HUES6 (cell line): ENCODE data around the gene PRM2.
A peak's percentile ranks its signal among the peaks of the same experiment; 100 is the strongest.
"Not testable (repeated sequence)": the region's sequence is repeated elsewhere in the genome, so short reads cannot be mapped to it uniquely, and the experiment has no call there.

ENCODE experiments used
- H3K27ac ChIP-seq: 2 replicates; pipeline ENCODE4 v1.7.0; 2013; ENCODE audit warnings: low read depth, mild to moderate bottlenecking, low read length, inconsistent platforms
- H3K27me3 ChIP-seq: 2 replicates; pipeline ENCODE4 v1.6.1; 2013; ENCODE audit warnings: low read length; ENCODE audit not compliant: control insufficient read depth, insufficient read depth
- H3K36me3 ChIP-seq: 2 replicates; pipeline ENCODE4 v1.6.1; 2013; ENCODE audit warnings: low read length; ENCODE audit not compliant: control insufficient read depth, insufficient read depth
- H3K4me1 ChIP-seq: 2 replicates; pipeline ENCODE4 v1.6.1; 2013; ENCODE audit warnings: low read length; ENCODE audit not compliant: control insufficient read depth, insufficient read depth
- H3K4me3 ChIP-seq: 2 replicates; pipeline ENCODE4 v1.5.1; 2013; ENCODE audit warnings: low read depth, low read length
- H3K9ac ChIP-seq: one replicate; pipeline ENCODE4 v1.6.1; 2013; ENCODE audit warnings: mild to moderate bottlenecking, low read length
- H3K9me3 ChIP-seq: 2 replicates; pipeline ENCODE4 v1.6.1; 2013; ENCODE audit warnings: low read depth, low read length; ENCODE audit not compliant: control insufficient read depth, insufficient read depth

Gene PRM2

GRCh38 chr16:11306381-11306780, 30.1 kb upstream of the PRM2 start:
- Histone ChIP-seq H3K4me1 (peaks cover 22% of the 10 kb centered on the region; the same call in 1 of the 2 replicates), H3K4me3 (no peak overlapping the region), H3K27ac (peak overlapping the region; percentile 29; the same call in 1 of the 2 replicates), H3K27me3 (no peaks in the 10 kb centered on the region), H3K9ac (peak overlapping the region; percentile 20), H3K36me3 (no peaks in the 10 kb centered on the region), H3K9me3 (no peaks in the 10 kb centered on the region)

DNA sequence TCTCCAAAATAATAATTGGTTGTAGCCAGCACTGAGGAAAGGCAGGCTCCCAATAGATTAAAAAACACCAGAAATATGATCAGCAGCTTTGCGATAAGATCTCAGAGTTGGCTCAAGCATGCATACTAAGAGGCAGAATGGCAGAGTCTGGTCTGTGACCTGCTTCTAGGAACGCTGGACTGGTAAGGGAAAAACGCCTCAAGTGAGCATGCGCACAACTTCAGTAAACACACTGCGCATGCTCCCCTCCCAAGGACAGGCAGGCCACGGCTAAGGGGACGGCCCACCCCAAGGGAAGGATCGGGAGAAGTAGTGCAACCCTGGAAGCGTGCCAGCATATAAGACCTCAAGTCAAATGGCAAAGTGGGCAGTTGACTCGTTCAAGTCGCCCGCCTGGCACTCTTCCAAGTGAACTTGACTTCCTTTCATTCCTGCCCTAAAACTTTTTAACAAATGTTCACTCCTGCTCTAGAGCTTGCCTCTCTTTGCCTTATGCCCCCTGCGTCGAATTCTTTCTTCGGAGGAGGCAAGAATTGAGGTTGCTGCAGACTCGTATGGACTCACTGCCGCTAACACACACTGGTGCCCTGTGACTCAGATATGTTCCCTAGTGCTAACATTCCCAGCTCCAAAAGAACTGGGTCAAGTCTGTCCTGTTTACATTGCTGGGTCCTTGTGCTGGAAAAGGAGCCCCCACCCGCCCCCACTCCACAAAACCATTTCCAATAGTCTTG, 27.3 kb upstream of the PRM2 start:
- Histone ChIP-seq H3K27ac (no peak overlapping the region), H3K4me3 (no peak overlapping the region)

DNA sequence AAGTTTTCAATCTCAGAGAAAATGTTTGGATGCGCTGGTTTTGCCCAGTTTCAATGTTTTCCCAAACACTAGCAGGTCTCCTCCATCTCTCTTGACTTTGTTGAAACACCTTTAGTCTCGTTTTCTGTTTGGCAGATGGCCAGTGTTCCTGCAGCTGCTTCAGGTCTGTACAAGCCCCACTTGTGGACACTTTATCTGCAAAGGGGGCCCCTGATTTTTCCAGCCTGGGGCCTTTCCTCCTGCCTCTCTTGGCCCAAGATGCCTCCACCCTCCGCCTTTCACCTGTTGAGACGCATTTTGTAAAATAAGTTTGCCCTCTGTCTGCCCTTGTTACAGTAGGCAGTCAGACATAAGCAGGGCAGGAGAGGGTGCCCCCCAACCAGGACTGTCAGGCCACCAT, 26.7 kb upstream of the PRM2 start:
- no peak overlapping the region for H3K4me3 ChIP-seq
- no peaks in the 10 kb centered on the region for H3K27me3 ChIP-seq
- H3K9me3 ChIP-seq, result no peaks in the 10 kb centered on the region
- H3K9ac ChIP-seq, result no peak overlapping the region
- H3K4me1 ChIP-seq, result peaks cover 10% of the 10 kb centered on the region
- H3K36me3 ChIP-seq, result no peaks in the 10 kb centered on the region
- H3K27ac ChIP-seq, result no peak overlapping the region

More for the DNA sequence above, 27.3 kb upstream of the PRM2 start:
- no peak overlapping the region for H3K9ac ChIP-seq
- peaks cover 12% of the 10 kb centered on the region; the same call in 1 of the 2 replicates for H3K4me1 ChIP-seq
- H3K9me3 ChIP-seq, result no peaks in the 10 kb centered on the region
- H3K36me3 ChIP-seq, result no peaks in the 10 kb centered on the region
- no peaks in the 10 kb centered on the region for H3K27me3 ChIP-seq

DNA sequence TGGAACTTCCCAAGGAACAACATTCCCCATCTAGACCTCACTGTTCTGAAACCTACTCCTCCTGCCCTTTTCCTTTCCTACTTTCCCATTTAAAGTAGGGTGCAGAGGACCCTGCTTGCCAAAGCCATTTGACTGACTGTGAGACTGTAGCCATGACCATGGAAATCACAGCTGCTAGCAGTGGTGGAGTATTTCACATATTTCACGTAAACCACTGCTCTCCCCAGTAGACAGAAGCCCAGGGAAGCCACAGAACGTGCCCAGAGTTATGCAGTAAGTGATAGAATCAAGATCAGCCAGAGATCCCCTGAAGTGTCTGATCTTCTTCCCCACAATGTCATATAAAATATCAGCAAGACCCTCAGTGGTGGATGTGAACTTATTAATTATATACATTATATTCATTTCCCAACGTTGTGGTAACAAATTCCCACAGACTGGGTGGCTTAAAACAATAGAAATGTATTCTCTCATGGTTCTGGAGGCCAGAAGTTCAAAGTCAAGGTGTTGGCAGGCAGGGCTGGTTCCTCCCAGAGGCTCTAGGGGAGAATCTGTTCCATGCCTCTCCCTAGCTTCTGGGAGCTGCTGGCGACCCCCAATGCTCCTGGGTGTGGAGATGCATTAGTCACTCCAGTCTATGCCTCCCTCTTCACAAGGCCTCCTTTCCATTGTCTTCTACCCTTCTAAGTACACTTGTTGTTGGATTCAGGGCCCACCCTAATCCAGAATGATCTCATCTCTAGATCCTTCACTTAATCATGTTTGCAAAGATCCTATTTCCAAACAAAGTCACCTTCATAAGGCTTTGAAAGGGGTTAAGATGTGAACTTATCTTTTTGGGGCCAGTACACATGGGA, 25.6 kb upstream of the PRM2 start:
- Histone ChIP-seq H3K27ac (no peak overlapping the region), H3K4me1 (peaks cover 20% of the 10 kb centered on the region)

GRCh38 chr16:11300560-11300892, 24.2 kb upstream of the PRM2 start:
- no peaks in the 10 kb centered on the region for H3K27me3 ChIP-seq
- no peak overlapping the region for H3K4me3 ChIP-seq
- H3K36me3 ChIP-seq, result no peaks in the 10 kb centered on the region
- H3K9ac ChIP-seq, result no peak overlapping the region
- H3K4me1 ChIP-seq, result peaks cover 21% of the 10 kb centered on the region
- no peaks in the 10 kb centered on the region for H3K9me3 ChIP-seq
- no peak overlapping the region for H3K27ac ChIP-seq

More for the DNA sequence above, 25.6 kb upstream of the PRM2 start:
- Histone ChIP-seq H3K9me3 (no peaks in the 10 kb centered on the region), H3K27me3 (no peaks in the 10 kb centered on the region), H3K36me3 (no peaks in the 10 kb centered on the region), H3K4me3 (no peak overlapping the region), H3K9ac (no peak overlapping the region)

DNA sequence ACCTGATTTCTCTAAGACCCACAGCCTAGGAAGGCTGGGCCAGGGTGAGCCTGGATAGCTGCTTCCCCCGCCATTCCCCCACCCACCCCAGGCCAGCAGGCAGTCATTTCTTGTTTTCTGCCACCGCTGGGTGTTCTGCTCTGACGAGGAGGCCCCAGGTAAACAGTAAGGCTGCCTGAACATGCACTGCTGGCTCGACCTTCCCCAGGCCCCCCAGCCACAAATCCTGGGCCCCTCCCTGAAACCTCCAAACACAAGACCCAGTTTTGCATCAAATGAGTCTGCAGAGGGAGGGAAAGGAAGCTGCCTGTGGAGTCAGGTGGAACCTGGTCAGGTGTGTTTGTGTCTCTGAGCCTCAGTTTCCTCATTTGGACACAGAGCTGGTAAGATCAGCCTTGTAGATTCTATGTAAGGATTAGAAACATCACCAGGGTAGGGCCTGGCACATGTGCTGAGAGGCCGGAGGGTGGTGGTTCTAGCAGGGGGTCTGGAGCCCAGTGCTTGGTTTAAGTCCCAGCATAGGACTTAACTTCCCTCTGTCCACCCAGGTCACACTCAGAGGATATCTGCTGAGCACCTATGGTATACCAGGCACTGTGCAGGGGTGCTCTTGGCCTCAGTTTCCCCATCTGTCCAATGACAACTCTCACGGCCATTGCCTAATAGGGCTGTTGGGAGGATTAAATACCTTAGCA, 23.7 kb upstream of the PRM2 start:
- Histone ChIP-seq H3K27ac (no peak overlapping the region), H3K9ac (no peak overlapping the region), H3K4me3 (no peak overlapping the region), H3K36me3 (no peaks in the 10 kb centered on the region), H3K9me3 (no peaks in the 10 kb centered on the region), H3K27me3 (no peaks in the 10 kb centered on the region), H3K4me1 (peaks cover 21% of the 10 kb centered on the region)

DNA sequence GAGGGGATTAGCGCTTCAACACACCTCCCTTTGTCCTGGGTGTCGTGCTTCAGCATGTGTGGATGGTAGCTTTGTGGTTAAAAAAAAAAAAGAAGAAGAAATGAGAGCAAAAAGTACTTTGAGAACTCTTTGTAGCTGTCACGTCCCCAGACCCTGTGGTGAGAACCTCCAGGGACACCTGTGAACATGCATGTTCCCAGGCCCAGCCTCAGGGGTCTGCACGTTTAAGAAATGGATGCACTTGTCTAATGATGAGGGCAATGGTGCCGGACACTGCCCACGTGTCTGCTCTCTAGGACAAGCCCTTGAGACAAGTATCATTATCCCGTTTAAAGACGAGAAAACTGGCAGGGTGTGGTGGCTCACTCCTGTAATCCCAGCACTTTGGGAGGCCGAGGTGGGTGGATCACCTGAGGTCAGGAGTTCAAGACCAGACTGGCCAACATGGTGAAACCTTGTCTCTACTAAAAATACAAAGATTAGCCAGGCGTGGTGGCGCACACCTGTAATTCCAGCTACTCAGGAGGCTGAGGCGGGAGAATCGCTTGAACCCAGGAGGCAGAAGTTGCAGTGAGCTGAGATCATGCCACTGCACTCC, 22.8 kb upstream of the PRM2 start:
- H3K4me3 ChIP-seq, H3K36me3 ChIP-seq, H3K9me3 ChIP-seq, H3K27ac ChIP-seq, H3K9ac ChIP-seq, H3K27me3 ChIP-seq: not testable (repeated sequence)
- peaks cover 21% of the 10 kb centered on the region for H3K4me1 ChIP-seq

- Histone ChIP-seq H3K27me3 (no peaks in the 10 kb centered on the region), H3K9ac (no peak overlapping the region), H3K9me3 (no peaks in the 10 kb centered on the region), H3K4me3 (no peak overlapping the region), H3K27ac (no peak overlapping the region), H3K36me3 (no peaks in the 10 kb centered on the region), H3K4me1 (peaks cover 21% of the 10 kb centered on the region)
Measured at GRCh38 chr16:11298143-11298900, 22.0 kb upstream of the PRM2 start.

DNA sequence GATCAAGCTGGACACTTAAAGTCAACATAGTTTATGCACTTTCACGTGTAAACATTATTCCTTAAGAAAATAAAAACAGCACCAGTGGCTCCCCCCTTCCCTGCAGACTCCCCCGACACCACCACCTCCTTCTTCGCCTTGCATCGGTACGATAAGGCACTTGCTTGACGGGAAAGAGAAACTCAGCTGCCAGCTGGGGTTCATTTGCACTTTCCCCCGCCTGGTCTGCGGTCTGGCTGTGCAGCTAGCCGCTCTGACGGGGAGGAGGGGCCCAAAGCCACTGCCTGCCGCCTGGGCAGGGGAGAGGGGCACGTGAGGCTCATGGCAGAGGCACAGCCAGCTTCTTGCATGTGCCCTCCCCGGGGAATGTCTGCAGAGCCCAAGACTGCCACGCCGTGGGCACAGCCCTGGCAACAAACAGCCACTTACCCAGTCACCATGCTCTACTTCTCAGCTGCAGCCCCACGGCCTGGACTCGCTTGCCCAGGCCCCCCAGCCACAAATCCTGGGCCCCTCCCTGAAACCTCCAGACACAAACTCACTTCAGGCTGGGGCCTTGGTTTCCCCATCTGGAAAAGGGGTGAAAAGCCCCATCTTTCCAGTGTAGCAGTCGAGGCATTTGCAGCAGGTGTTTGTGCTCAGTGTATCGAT, 21.3 kb upstream of the PRM2 start:
- H3K4me3 ChIP-seq, result no peak overlapping the region
- no peak overlapping the region for H3K27ac ChIP-seq

More for the DNA sequence above, 21.3 kb upstream of the PRM2 start:
- Histone ChIP-seq H3K27me3 (no peaks in the 10 kb centered on the region), H3K36me3 (no peaks in the 10 kb centered on the region), H3K9me3 (no peaks in the 10 kb centered on the region), H3K9ac (no peak overlapping the region), H3K4me1 (peaks cover 23% of the 10 kb centered on the region)
